HG03108 (cell line): ENCODE results near the gene RGS16.
A peak's percentile ranks its signal among the peaks of the same experiment; 100 is the strongest.

Experiments used
- ATAC-seq: cut with Tn5 transposase; IDR thresholded peaks from one replicate; pipeline ENCODE4 v1.9.1; 2021; ENCODE audit warnings: moderate library complexity; ENCODE audit not compliant: unreplicated experiment

RGS16 gene

DNA sequence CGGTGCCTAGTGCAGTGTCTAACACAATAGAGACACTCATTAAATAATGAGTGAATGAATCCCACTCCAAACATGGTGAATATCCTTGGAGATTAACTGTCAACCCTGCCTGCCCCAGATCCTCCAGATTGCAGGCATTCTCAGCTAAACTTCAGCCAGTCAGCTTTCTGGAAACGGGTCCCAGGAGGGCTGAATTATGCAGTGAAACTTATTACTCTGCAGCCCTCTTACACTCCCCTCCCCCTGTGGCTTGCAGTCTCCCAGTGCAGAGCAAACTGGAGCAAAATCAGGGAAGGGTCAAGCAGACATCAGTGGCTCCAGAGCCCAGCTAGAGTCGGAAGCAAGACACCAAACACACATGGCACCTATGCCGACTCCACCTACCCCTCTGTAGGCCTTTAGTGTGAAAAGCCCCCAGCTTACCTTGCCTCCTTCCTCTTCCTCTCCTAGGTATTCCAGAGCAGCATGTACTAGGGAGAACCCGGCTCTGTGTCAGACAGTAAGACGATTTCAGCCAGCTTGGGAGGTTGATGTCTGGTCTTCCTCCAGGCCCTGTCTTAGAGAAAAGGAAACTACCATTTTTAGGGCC lies 6.5 kb upstream of the RGS16 start:
- ATAC-seq: no peak

DNA sequence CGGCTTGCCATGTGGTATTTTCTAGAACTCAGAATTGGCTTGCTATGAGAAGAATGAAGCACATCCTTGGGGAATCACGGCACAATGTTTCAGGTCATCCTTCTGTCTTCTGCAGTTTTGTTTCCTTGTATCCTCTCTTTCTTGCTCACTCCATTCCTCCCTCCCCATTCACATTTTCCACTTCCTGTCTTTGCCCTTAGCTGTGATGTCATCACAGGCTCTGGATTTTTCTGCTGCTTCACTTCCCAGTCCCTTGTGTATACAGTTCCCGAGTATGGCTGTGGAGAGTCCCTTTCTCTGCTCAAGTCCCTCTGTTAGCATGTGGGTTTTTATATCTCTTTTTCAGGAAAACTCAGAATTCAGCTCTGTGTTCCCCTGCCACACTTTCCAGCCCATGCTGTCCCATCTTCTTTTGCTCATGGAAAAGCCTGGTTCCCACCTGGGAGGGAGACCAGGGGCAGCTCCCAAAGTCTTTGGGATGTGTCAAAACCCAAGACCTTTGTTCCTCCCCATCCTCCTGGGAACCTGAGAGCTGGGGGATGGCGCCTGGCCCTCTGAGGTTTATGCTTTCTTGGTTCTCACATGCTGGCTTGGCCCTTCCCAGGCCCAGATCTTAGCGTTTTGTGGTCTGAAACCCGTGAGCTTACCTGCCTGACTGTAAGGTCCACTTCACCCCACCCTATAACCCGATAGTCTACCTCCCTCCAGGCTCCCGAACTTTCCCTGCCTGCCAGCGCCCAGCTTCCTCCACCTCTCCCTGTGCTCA lies 4.8 kb upstream of the RGS16 start:
- ATAC-seq: no peak

DNA sequence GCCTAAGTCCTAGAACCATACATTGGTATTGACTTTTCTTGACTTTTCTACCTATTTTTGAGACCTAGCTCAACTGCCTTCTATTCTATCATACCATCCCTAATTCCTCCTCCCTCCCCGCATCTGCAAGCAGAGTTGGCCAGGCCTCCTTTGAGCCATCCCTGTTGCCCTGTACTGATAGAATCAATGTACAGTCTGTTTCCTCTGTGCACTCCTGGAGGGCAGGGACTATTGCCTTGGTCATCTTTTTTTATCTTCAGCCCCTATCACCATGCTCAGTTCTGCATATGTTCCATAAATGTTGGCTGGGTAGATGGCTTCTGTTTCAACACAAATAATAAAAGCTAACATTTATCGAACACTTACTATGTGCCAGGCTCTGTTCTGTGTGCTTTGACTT lies 4.0 kb upstream of the RGS16 start:
- ATAC-seq: no peak

DNA sequence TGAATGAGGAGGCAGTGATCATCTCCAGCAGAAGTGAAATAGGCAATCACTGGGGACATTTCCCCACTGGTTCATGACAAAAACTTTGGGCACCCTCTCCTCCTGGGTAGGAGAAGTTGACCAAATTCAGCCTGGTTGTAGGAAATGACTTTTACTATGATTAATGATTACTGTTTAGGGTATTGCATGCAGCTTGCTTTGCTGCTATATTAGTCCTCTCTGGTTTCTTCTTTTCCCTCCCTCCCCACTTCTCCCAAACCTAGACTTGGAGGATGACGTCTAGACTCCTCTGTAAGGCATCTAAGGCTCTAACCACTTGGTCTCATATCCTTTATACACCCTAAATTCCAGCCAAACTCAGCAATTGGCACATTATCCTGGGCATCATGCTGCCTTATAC lies 3.4 kb upstream of the RGS16 start:
- no peak for ATAC-seq

DNA sequence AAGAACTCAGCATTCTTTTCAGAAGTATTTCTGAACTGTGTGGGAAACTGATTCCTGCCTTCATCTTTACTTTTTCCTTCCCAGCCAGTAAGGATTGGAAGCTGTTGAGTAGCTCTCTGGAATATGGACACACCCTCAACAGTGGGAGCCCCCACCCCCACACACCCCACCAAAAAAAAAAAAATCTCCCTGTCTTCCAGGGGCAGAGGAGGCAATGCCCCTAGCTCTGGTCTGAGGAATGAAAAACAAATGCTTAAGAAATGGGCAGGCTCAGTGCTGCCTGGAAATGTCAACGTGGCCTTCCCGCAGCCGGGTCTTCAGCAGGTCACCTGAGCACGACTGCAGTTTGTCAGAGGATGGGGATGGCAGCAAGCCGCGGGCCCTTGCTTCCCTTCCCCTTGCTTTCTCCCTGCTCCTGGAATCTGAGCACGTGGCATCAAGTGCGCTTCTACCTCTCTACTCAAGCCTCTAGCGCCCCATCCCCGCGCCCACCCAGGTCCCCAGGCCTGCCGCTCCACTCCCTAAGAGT lies 479 bp downstream of the RGS16 start:
- peak; percentile 0 for ATAC-seq

DNA sequence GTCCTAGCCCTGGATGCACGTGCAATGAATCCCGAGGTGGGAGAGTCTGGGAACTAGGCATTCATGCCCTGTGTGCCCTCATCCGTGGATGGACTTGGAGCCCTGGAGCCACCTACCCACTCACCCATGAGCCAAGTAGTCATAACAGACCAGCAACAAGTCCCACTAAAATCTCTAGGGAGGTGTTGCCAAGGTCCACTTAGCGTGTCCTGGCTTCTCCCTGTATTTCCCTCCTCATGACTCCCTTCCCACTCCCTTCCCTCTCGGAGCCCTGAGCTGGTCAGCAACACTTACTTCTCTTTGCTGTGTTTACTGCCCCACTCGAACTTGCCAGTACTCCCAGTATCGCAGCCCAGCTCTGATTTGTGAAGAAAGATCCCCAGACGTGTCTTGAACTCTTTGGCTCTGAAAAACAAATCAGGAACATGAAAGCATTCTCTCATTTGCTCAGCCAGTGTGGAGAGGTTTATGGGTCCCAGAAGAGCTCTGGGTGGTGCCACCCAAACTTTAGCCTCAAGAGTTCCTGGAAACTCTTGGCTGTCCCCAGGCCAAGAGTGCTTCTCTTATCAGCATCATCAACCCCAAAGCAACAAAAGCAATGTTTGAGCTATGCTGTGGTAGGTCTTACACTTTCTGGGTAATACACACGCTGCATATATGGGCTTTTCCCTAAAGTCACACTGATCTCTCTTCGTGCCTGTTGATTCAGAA lies 1.1 kb downstream of the RGS16 start:
- no peak for ATAC-seq

DNA sequence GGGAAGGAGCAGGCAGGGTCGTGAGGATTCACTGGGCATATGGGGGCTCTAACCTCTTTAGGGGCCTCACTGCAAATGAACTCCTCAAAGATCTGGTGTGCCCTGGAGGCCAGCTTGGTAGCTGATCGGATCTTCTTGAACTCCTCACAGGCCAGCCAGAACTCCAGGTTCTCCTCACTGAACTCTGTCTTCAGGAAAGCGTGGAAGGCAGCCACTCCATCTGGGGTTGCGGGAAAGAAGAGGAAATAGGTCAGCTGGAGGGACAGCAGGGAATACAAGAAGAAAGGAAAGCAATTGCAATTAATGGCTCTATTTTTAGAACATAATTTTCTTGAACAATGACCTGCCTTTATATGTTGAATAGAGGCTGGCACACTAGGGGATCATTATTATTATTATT lies 2.3 kb downstream of the RGS16 start:
- ATAC-seq: no peak

DNA sequence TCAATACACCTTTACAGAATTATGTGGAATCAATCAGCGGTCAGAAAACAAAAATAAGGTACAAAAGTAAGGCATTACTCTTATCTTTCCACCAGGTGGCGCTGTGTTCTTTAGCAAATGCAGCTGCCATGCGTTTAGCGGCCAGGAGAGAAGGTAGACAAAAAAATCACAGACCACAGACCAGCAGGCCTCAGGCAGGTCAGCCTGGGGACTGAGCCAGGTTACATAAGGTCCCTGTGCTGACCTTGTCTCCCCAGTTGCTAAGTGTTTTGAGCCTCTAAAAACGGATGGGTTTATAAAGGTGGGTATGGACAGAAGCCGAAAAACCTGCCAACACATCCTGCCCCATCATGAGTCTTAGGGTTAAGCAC lies 2.8 kb downstream of the RGS16 start:
- ATAC-seq: no peak

DNA sequence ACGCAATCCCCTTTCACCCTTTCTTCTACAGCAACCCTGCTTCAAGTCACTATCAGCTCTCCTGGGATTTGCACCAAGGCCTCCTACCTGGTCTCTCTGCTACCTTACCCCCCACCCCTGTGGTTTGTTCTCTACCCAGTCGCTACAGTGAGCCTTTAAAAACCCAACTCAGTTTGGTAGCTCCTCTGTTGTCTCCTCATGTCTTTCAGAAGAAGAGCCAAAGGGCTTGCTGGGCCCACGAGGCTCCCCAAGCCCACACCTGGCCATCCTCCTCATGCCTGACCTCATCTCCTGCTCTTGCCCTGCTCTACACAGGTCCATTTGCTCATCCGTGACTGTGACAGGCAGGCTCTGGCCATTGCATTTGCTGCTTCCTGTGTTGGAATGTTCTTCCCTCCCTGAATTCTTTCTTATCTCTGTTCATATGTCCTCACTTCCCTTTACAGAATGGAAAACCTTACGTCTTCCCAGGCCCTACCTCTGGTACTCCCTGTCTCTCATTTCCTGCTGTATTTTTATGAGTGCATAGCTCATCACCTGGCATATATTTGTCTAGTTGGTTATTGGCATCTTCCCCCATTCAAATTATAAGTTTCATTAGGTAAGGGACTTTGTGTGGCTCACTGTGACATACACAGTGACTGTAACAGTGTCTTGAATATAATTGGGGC lies 3.3 kb downstream of the RGS16 start:
- no peak for ATAC-seq

DNA sequence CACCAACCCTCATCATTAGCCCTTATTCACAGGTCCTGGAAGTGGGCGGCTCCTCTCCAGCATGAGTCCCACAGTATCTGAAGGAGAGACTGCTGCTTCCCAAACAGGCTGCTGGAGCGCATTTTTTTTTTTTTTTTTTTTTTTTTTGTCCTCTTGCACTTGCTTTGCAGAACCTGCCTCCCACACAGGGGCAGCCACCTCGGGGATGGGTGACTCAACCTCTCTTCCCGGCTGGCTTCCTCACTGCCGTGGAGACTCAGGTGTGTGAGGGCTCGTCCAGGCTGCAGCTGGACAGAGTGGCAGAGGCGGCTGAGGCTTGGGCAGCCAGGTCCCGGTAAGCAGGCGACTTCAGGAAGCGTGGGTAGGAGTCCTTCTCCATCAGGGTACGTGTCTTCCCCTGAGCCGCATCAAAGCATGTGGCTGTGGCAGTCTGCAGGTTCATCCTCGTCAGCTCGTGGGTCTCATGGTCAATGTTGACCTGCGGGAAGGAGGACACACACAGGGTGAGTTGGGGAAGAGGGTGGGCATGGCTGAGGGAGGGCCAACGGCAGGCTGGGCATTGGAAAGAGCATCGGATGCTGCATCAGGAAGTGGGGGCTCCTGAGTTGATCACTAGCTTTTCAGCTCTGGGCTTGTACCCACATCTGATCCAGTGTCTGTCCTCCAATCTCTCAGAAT lies 4.0 kb downstream of the RGS16 start:
- no peak for ATAC-seq

DNA sequence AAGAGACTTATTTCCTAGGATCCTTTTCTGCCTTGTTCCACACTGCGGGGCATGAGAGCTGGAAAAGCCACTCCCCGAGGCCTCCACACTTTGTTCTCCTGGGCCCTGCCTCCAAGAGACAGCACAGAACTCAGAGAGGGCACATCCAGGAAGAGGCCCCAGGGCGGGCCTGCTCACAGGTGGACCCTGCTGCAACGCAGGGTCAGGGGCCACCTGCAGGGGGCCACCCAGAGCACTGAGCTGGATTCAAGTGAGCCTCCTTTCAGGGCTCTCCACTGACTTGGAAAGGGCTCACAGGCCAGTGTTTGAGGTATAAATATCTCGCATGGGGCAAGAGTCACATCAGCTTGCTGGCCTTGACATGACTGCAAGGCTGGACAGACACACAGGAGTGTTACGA lies 4.8 kb downstream of the RGS16 start:
- ATAC-seq: no peak

DNA sequence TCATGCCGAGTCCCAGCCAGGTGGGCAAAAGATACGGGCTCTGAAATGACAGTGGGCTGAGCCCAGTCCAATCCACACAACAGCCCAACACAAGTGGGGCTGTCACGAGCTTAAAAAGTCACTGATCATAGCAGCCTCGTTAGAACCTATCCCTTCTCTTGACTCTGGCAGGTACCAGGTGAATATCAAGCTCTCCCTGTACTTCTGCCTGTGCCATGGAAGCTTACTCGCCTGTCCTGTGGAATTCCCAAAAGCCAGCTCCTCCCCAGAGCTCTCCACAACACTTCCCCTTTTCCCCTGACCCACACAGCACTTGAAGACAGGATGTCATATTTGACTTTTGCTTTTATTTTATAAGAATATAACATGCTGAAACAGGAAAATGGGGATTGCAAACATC lies 5.9 kb downstream of the RGS16 start:
- no peak for ATAC-seq

DNA sequence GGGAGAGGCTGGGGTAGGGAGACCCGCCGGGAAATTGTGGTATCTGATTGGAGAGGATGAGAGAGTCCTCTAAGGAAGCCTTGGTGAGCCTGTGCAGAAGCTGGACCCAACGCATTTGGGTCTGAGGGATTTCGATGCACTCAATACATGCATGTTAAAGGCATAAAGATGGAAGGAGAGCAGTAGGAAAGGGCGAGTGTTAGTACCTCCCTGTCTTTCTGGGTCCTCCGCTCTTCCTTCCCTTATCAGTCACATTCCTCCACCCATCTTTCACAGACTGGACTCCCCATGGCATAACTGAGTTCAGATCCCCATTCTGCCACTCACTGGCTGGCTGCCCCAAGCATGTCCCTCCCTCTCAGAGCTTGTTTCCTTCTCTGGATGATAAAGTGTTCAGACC lies 7.3 kb downstream of the RGS16 start:
- no peak for ATAC-seq

DNA sequence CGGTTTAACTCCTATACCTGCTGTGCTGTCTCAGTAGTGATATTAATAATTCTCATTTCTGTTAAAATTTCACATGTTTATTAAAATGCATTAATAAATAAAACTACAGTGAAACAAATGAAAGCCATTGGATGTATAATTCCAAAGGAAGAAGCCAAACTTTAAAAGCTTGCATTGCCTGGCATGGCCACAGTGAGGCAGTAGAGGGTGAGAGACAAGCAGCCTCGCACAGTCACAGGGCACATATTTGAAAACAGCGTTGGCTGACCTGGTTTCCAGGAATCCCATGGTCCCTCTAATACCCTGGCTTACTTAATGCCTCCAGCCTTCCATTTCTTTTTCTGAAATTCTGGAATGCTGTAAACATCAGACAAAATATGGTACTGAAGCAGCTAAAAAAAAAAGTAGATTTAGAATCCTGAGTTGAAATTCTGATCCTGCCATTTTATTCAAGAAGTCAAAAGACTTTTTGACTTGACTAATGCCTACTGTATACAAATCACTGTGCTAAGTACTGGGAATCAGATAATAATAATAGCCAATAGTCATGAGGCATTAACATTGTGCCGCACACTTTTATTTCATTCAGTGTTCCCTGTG lies 8.4 kb downstream of the RGS16 start:
- ATAC-seq: no peak

DNA sequence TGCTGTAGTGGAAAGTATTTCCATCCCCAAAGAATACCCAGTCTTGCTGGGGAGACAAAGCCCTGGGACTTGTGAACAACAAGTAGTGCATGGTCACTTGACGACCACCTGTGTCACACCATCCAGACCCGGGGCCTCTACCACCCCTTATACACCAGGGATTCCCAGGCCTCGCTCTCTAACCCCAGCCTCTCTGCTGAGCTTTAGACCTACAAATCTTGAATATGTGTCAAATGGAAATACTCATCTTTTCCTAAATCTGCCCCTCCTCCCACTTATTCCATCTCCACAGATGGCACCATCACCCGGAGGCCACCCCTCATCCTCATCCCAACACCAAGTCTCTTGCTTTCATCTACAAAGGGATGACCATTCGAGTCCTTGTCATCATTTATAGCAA lies 14.3 kb downstream of the RGS16 start:
- ATAC-seq: no peak

DNA sequence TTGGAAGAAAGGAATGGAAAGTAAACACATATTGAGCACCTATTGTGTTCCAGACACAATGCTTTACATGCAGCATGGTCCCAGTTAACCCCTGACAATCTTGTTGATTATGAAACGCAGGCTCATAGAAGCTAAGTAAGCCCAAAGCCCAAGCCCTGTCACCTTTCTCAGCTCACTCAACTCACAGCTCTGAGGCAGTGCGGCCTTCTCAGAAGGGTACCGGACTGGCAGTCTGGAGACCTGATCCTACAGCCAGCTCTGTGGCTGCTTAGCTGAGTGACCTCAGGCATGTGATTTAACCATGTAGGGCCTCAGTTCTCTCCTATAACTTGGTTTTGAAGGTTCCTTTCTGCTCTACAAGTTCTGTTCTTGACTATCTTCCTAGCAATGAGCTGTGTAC lies 14.7 kb downstream of the RGS16 start:
- no peak for ATAC-seq

DNA sequence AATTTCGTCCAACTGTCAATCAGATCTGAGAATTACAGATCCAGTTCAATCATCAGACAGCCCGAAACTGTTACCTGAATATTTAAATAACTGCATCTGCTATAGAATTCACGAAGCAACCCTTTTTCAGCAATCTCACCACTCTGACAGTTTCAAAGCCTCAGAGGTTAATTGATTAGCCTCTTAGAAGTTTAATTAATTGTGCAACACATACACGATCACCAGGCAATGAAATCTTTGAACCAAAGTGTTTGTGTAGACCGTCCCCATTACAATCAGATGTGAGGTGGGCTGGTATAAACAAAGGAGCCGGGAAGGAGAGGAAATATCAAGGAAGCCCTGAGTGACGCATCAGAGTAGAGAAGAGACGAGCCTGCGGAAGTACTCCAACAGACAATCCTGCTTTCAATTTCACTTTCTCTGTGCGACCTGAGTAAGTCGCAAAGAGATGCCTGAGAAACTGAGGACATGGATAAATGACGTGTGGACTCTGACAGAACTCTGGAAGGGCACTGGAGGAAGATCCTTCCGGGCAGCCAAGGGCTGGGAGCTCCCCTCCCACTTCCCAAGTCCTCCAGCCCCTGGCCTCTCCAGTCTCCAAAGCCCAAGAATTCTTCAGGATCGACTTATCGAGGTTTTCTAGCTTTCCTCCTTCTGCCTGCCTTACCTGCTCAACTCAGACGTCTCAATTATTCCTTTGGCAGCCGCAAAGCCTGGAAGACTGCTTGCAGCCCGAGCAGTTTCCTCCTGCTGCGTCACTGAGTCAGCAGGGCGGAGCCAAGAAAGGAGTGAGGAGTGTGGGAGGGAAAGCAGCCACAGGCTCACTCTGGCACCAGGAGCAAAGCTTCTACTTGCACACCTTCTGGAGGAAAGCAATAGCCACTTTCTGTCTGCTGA lies 15.4 kb downstream of the RGS16 start, which contains the start of gene RNASEL:
Gene RNASEL, minus strand, starts transcription at position 757 of the 897 bp plus-strand sequence. CDS start 2,450 bp downstream, outside the sequence.
- ATAC-seq: peak; percentile 81

DNA sequence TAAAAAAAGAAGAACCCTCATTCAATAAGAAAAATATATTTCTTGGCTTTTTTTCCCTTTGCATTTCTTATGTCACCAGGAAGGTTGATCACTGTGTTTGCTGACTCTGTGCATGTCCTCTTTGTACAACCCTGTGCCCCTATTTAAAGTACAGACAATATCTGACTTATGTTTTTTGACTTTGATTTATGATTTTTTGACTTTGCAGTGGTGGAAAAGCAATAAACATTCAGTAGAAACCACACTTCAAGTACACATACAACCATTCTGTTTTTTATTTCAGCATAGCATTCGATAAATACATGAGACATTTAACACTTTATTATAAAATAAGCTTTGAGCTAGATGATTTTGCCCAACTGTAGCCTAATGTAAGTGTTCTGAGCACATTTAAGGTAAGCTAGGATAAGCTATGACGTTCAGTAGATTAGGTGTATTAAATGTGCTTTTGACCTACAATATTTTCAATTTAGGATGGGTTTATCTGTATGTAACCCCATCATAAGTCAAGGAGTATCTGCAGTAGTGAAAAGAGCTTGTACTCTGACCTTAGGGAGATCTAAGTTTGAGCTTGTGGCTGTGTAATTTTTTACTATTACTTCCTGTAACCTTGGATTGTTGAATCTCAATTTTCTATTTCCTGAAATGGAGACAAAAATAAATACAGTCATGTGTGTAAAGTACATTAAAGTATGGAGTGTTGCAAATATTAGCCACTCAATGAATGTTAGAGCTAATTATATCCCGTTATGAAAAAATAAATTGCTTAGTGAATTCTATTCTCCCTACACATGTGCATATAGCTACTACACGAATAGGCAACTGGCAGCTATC lies 16.3 kb downstream of the RGS16 start:
- ATAC-seq: no peak

DNA sequence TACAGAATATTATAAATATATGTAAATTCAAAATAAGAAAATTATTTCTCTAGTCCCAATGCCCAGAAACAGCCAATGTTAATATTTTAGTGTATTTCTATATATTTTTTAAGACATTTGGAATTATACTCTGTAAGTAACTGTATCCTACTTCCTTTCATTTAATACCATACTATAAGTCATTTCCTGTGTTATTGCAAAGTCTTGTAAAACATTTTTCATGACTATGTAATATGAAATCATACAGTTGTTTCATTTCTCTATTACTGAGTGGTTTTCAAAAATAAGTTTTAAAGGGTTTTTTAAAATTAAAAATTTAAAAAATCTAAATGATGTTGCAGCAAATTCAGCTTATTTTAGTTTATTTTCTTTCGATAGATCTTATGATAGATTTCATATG lies 17.1 kb downstream of the RGS16 start:
- ATAC-seq: no peak
